ENCODE results near the gene CYP2B6.
A peak's percentile ranks its signal among the peaks of the same experiment; 100 is the strongest.
"Not testable (repeated sequence)": the region's sequence is repeated elsewhere in the genome, so short reads cannot be mapped to it uniquely, and the experiment has no call there.

The CYP2B6 gene

GRCh38 chr19:40969721-40970120, 21.4 kb upstream of the CYP2B6 start:
- H3K9me3 Mint-ChIP-seq; H3K4me3 Mint-ChIP-seq; ATAC-seq; H3K36me3 Mint-ChIP-seq; H3K27ac Mint-ChIP-seq; DNase-seq (ENCODE audit: low spot score in 2 of 2): not testable (repeated sequence)
- H3K4me1 Mint-ChIP-seq: peaks cover 26% of the 10 kb centered on the region

- H3K36me3 Mint-ChIP-seq; ATAC-seq; H3K27ac Mint-ChIP-seq; H3K9me3 Mint-ChIP-seq; DNase-seq (ENCODE audit: low spot score in 2 of 2): not testable (repeated sequence)
- H3K4me3 Mint-ChIP-seq: peak overlapping the region; percentile 0
- H3K4me1 Mint-ChIP-seq: peaks cover 26% of the 10 kb centered on the region
Measured at GRCh38 chr19:40970396-40971345, 20.4 kb upstream of the CYP2B6 start.

GRCh38 chr19:40974633-40975037, 16.4 kb upstream of the CYP2B6 start:
- no peaks in the 10 kb centered on the region for H3K9me3 Mint-ChIP-seq
- ATAC-seq (peak; percentile 81), DNase-seq (ENCODE audit: low spot score in 2 of 2) (peak; percentile 74 to 86)
- peaks cover 18% of the 10 kb centered on the region for H3K4me1 Mint-ChIP-seq
- H3K27ac Mint-ChIP-seq: no peak overlapping the region
- no peak overlapping the region for H3K4me3 Mint-ChIP-seq
- H3K36me3 Mint-ChIP-seq: no peaks in the 10 kb centered on the region

DNA sequence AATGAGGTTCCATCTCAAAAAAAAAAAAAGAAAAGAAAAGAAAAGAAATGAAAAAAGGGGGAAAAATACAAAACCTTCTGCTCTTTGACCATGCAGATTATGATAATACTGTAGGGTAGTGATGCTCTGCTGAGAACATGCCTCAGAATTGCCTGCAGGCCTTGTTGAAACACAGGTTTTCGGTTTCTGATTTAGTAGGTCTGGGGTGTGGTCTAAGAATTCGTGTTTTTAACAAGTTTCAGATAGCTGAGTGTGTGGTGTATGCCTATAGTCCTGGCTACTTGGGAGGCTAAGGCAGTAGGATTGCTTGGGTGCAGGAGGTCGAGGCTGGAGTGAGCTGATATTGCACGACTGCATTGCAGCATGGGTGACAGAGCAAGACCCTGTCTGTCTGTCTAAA, 14.9 kb upstream of the CYP2B6 start:
- ATAC-seq: peak; percentile 79
- H3K27ac Mint-ChIP-seq: no peak overlapping the region
- no peaks in the 10 kb centered on the region for H3K36me3 Mint-ChIP-seq
- H3K4me1 Mint-ChIP-seq: peaks cover 4% of the 10 kb centered on the region
- no peaks in the 10 kb centered on the region for H3K9me3 Mint-ChIP-seq
- no peak overlapping the region for H3K4me3 Mint-ChIP-seq
- DNase-seq (ENCODE audit: low spot score in 2 of 2): no peak

DNA sequence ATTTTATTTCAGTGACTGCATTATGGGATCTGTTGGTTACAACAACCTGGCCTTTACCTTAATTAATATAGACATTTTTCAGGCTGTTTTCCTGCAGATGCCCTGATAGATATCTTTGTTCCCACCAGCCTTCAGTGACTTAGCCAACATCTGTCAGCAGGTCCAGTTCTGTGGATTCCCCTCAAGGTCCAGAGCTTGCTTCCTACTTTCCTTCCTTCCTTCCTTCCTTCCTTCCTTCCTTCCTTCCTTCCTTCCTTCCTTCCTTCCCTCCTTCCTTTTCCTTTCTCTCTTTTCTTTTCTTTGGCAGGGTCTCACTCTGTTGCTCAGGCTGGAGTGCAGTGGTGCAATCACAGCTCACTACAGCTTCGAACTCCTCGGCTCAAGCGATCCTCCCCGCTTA, 14.4 kb upstream of the CYP2B6 start:
- no peak overlapping the region for H3K27ac Mint-ChIP-seq

DNA sequence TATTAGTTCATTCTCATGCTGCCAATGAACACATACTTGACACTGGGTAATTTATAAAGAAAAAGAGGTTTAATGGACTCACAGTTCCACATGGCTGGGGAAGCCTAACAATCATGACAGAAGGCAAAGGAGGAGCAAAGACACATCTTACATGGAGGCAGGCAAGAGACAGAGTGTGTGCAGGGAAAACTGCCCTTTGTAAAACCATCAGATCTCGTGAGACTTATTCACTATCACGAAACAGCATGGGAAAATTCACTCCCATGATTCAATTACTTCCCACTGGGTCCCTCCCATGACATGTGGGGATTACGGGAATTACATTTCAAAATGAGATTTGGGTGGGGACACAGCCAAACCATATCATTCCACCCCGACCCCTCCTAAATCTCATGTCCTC, 11.3 kb upstream of the CYP2B6 start:
- not testable (repeated sequence) for H3K9me3 Mint-ChIP-seq; H3K4me3 Mint-ChIP-seq; DNase-seq (ENCODE audit: low spot score in 2 of 2); ATAC-seq; H3K36me3 Mint-ChIP-seq; H3K4me1 Mint-ChIP-seq; H3K27ac Mint-ChIP-seq

More for the DNA sequence above, 14.4 kb upstream of the CYP2B6 start:
- ATAC-seq (no peak), DNase-seq (ENCODE audit: low spot score in 2 of 2) (no peak)
- Mint-ChIP-seq H3K4me1 (no peaks in the 10 kb centered on the region), H3K9me3 (no peaks in the 10 kb centered on the region), H3K4me3 (no peak overlapping the region), H3K36me3 (no peaks in the 10 kb centered on the region)

- H3K4me3 Mint-ChIP-seq; DNase-seq (ENCODE audit: low spot score in 2 of 2); H3K36me3 Mint-ChIP-seq; H3K9me3 Mint-ChIP-seq; H3K4me1 Mint-ChIP-seq; ATAC-seq; H3K27ac Mint-ChIP-seq: not testable (repeated sequence)
Measured at GRCh38 chr19:40980743-40981442, 10.2 kb upstream of the CYP2B6 start.

GRCh38 chr19:40981591-40981990, 9.5 kb upstream of the CYP2B6 start:
- Mint-ChIP-seq H3K4me1 (peaks cover 5% of the 10 kb centered on the region), H3K4me3 (no peak overlapping the region)

GRCh38 chr19:40982594-40983101, 8.4 kb upstream of the CYP2B6 start:
- Mint-ChIP-seq H3K9me3 (no peaks in the 10 kb centered on the region), H3K4me1 (peaks cover 5% of the 10 kb centered on the region), H3K4me3 (no peak overlapping the region), H3K27ac (peak overlapping the region; percentile 1), H3K36me3 (no peaks in the 10 kb centered on the region)
- no peak for DNase-seq (ENCODE audit: low spot score in 2 of 2)
- no peak for ATAC-seq

More at GRCh38 chr19:40981591-40981990, 9.5 kb upstream of the CYP2B6 start:
- ATAC-seq: no peak
- no peak for DNase-seq (ENCODE audit: low spot score in 2 of 2)
- Mint-ChIP-seq H3K27ac (no peak overlapping the region), H3K36me3 (no peaks in the 10 kb centered on the region), H3K9me3 (no peaks in the 10 kb centered on the region)

- no peak overlapping the region for H3K27ac Mint-ChIP-seq
- no peaks in the 10 kb centered on the region for H3K4me1 Mint-ChIP-seq
- H3K36me3 Mint-ChIP-seq: peaks cover 6% of the 10 kb centered on the region
- DNase-seq (ENCODE audit: low spot score in 2 of 2): no peak
- ATAC-seq: no peak
- H3K4me3 Mint-ChIP-seq: no peak overlapping the region
- peaks cover 7% of the 10 kb centered on the region for H3K9me3 Mint-ChIP-seq
Measured at GRCh38 chr19:40989453-40989852, 1.6 kb upstream of the CYP2B6 start.

GRCh38 chr19:40995355-40995754, 4.3 kb downstream of the CYP2B6 start:
- peak; percentile 58 for ATAC-seq
- DNase-seq (ENCODE audit: low spot score in 2 of 2): no peak

DNA sequence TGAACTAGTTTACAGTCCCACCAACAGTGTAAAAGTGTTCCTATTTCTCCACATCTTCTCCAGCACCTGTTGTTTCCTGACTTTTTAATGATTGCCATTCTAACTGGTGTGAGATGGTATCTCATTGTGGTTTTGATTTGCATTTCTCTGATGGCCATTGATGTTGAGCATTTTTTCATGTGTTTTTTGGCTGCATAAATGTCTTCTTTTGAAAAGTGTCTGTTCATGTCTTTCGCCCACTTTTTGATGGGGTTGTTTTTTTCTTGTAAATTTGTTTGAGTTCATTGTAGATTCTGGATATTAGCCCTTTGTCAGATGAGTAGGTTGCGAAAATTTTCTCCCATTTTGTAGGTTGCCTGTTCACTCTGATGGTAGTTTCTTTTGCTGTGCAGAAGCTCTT, 7.9 kb downstream of the CYP2B6 start:
- not testable (repeated sequence) for H3K36me3 Mint-ChIP-seq; ATAC-seq; H3K27ac Mint-ChIP-seq; H3K9me3 Mint-ChIP-seq; DNase-seq (ENCODE audit: low spot score in 2 of 2); H3K4me1 Mint-ChIP-seq; H3K4me3 Mint-ChIP-seq

More at GRCh38 chr19:40995355-40995754, 4.3 kb downstream of the CYP2B6 start:
- no peaks in the 10 kb centered on the region for H3K4me1 Mint-ChIP-seq
- H3K4me3 Mint-ChIP-seq: no peak overlapping the region
- H3K9me3 Mint-ChIP-seq: no peaks in the 10 kb centered on the region
- H3K27ac Mint-ChIP-seq: no peak overlapping the region
- H3K36me3 Mint-ChIP-seq: peaks cover 6% of the 10 kb centered on the region

GRCh38 chr19:41000310-41000737, 9.2 kb downstream of the CYP2B6 start:
- Mint-ChIP-seq H3K4me1 (no peaks in the 10 kb centered on the region), H3K9me3 (no peaks in the 10 kb centered on the region), H3K27ac (no peak overlapping the region), H3K4me3 (no peak overlapping the region), H3K36me3 (no peaks in the 10 kb centered on the region)
- no peak for DNase-seq (ENCODE audit: low spot score in 2 of 2)
- ATAC-seq: no peak

DNA sequence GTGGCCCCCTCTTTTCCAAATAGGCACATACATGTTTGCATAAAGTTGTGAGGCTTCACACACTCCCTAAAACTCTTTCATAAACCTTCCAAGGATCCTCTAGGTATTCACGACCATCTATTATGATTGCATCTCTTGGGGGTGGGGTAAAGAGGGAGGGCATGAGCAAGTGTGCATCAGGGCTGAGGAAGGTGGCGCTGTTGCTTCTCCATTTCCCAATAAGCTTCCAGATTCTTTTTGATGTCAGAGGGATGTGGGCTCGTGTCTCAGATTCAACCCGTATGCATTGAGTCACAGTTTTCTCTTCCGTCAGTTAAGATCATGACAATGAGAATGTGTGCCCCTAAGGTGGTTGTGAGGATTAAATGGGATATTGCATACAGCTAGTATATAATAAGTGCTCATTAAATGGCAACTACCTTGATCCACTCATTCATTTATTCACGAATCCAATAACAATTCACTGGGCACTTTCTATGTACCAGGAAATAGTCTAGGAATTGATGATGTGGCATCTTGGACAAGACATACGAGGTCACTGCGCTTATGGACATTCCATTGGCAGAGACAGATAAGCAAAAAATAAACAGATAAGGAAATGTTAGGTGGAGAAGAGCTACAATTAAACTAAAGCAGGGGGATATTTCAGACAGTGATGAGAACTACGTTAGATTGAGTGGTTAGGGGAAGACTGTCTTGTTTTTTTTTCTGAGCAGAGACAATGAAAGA, 10.3 kb downstream of the CYP2B6 start:
- ATAC-seq: no peak

GRCh38 chr19:41003656-41004055, 12.6 kb downstream of the CYP2B6 start:
- H3K27ac Mint-ChIP-seq; H3K4me1 Mint-ChIP-seq; ATAC-seq; DNase-seq (ENCODE audit: low spot score in 2 of 2); H3K9me3 Mint-ChIP-seq; H3K36me3 Mint-ChIP-seq; H3K4me3 Mint-ChIP-seq: not testable (repeated sequence)

More for the DNA sequence above, 10.3 kb downstream of the CYP2B6 start:
- Mint-ChIP-seq H3K9me3 (no peaks in the 10 kb centered on the region), H3K4me1 (no peaks in the 10 kb centered on the region), H3K4me3 (no peak overlapping the region), H3K36me3 (no peaks in the 10 kb centered on the region), H3K27ac (no peak overlapping the region)
- DNase-seq (ENCODE audit: low spot score in 2 of 2): no peak
